Progenitor cell of endocrine pancreas (in vitro differentiated cells): ENCODE data around the gene PTGFRN. TPM values are rescaled to one million over a fixed set of nuclear protein-coding genes. Genes with fewer than 3 reads are reported as not detected.

Experiments
- DNase-seq: peaks from one replicate; pipeline ENCODE4 v3.0.0; 2021; ENCODE audit warnings: low spot score; ENCODE audit not compliant: unreplicated experiment
- H3K27ac Mint-ChIP-seq: 2 replicates; pipeline ENCODE4 v1.8.0; 2021; ENCODE audit warnings: mild to moderate bottlenecking, moderate library complexity, mixed read lengths
- H3K27me3 Mint-ChIP-seq: 2 replicates; pipeline ENCODE4 v1.8.0; 2021; ENCODE audit warnings: mixed read lengths
- H3K36me3 Mint-ChIP-seq: 2 replicates; pipeline ENCODE4 v1.8.0; 2022; ENCODE audit warnings: mixed read lengths; ENCODE audit not compliant: insufficient read depth
- H3K4me1 Mint-ChIP-seq: 2 replicates; pipeline ENCODE4 v1.8.0; 2021; ENCODE audit warnings: low read depth, mixed read lengths
- H3K4me3 Mint-ChIP-seq: 2 replicates; pipeline ENCODE4 v1.8.0; 2021; ENCODE audit warnings: low read depth, mild to moderate bottlenecking, moderate library complexity, mixed read lengths
- H3K9me3 Mint-ChIP-seq: 2 replicates; pipeline ENCODE4 v1.8.0; 2021; ENCODE audit warnings: low read depth, mixed read lengths
- CTCF ChIP-seq: fragments of 200-600 bp; sonication (generic); IDR thresholded peaks from one replicate; pipeline ENCODE4 v1.5.0; 2021; ENCODE audit warnings: antibody characterized with exemption, mild to moderate bottlenecking; ENCODE audit not compliant: unreplicated experiment
- total RNA-seq: library from RNA; stranded (reverse); gene quantifications from 2 replicates; pipeline ENCODE4 v1.2.1, GENCODE V29; 2021

The PTGFRN gene
- total RNA-seq, 1 donor from 2014 or later = 42.9 TPM

- DNase-seq = no peak
- Mint-ChIP-seq H3K27me3 (no peaks in the 10 kb centered on the region), H3K36me3 (no peaks in the 10 kb centered on the region), H3K9me3 (peaks cover 11% of the 10 kb centered on the region), H3K4me3 (no peak overlapping the region), H3K27ac (no peak overlapping the region), H3K4me1 (no peaks in the 10 kb centered on the region)
- no peak for TF ChIP-seq CTCF
Observed at GRCh38 chr1:116895073-116895472, 14.6 kb upstream of the PTGFRN start.

GRCh38 chr1:116899529-116899928, 10.2 kb upstream of the PTGFRN start:
- Mint-ChIP-seq H3K36me3 (no peaks in the 10 kb centered on the region), H3K4me3 (no peak overlapping the region), H3K27ac (no peak overlapping the region), H3K27me3 (peaks cover 10% of the 10 kb centered on the region), H3K4me1 (peaks cover 15% of the 10 kb centered on the region), H3K9me3 (peaks cover 8% of the 10 kb centered on the region)
- DNase-seq = no peak
- no peak for TF ChIP-seq CTCF

GRCh38 chr1:116900471-116901365, 9.0 kb upstream of the PTGFRN start:
- no peaks in the 10 kb centered on the region for H3K36me3 Mint-ChIP-seq
- peaks cover 10% of the 10 kb centered on the region for H3K27me3 Mint-ChIP-seq
- DNase-seq = no peak
- H3K4me3 Mint-ChIP-seq = no peak overlapping the region
- TF ChIP-seq CTCF = no peak
- H3K4me1 Mint-ChIP-seq = peaks cover 15% of the 10 kb centered on the region
- H3K27ac Mint-ChIP-seq = no peak overlapping the region
- no peaks in the 10 kb centered on the region for H3K9me3 Mint-ChIP-seq

GRCh38 chr1:116902027-116902426, 7.7 kb upstream of the PTGFRN start:
- DNase-seq = no peak
- Mint-ChIP-seq H3K4me3 (no peak overlapping the region), H3K36me3 (no peaks in the 10 kb centered on the region), H3K27me3 (peaks cover 13% of the 10 kb centered on the region), H3K27ac (no peak overlapping the region), H3K4me1 (peaks cover 15% of the 10 kb centered on the region), H3K9me3 (no peaks in the 10 kb centered on the region)
- TF ChIP-seq CTCF = no peak

- TF ChIP-seq CTCF = no peak
- no peak for DNase-seq
- H3K36me3 Mint-ChIP-seq = no peaks in the 10 kb centered on the region
- H3K4me1 Mint-ChIP-seq = peaks cover 15% of the 10 kb centered on the region
- no peaks in the 10 kb centered on the region for H3K9me3 Mint-ChIP-seq
- no peak overlapping the region for H3K27ac Mint-ChIP-seq
- H3K4me3 Mint-ChIP-seq = no peak overlapping the region
- H3K27me3 Mint-ChIP-seq = peaks cover 16% of the 10 kb centered on the region
Observed at GRCh38 chr1:116902723-116903383, 6.9 kb upstream of the PTGFRN start.
